Type B pancreatic cell (in vitro differentiated cells): Measurements from ENCODE around the gene NIPBL. TPM values are rescaled to one million over a fixed set of nuclear protein-coding genes. Genes with fewer than 3 reads are reported as not detected.
A peak's percentile ranks its signal among the peaks of the same experiment; 100 is the strongest.

Experiments
- DNase-seq: peaks from one replicate; pipeline ENCODE4 v3.0.0; 2021; ENCODE audit warnings: mixed read lengths; ENCODE audit not compliant: unreplicated experiment; ENCODE audit errors: extremely low spot score
- H3K27ac Mint-ChIP-seq: 2 replicates; pipeline ENCODE4 v1.8.0; 2021; ENCODE audit warnings: mild to moderate bottlenecking, mixed read lengths
- H3K27me3 Mint-ChIP-seq: 2 replicates; pipeline ENCODE4 v1.8.0; 2021; ENCODE audit warnings: mixed read lengths
- H3K36me3 Mint-ChIP-seq: 2 replicates; pipeline ENCODE4 v1.8.0; 2021; ENCODE audit warnings: mixed read lengths
- H3K4me1 Mint-ChIP-seq: one replicate; pipeline ENCODE4 v1.8.0; 2021; ENCODE audit warnings: mixed read lengths; ENCODE audit not compliant: unreplicated experiment
- H3K4me3 Mint-ChIP-seq: 2 replicates; pipeline ENCODE4 v1.8.0; 2021; ENCODE audit warnings: mild to moderate bottlenecking, mixed read lengths
- H3K9me3 Mint-ChIP-seq: 2 replicates; pipeline ENCODE4 v1.8.0; 2021; ENCODE audit warnings: mixed read lengths
- total RNA-seq: library from RNA; stranded (reverse); gene quantifications from 2 replicates; pipeline ENCODE4 v1.2.1, GENCODE V29; 2021; ENCODE audit warnings: low replicate concordance
- TF ChIP-seq, protein P1 (sequence below): fragments of 200-600 bp; sonication (generic); conservative IDR thresholded peaks from 2 replicates; pipeline ENCODE4 v1.5.0; 2021; ENCODE audit warnings: antibody characterized with exemption, mild to moderate bottlenecking

The NIPBL gene
- total RNA-seq, 1 donor from 2014 or later: 65.7 TPM

- Mint-ChIP-seq H3K36me3 (peaks cover 4% of the 10 kb centered on the region), H3K4me3 (no peak overlapping the region), H3K27ac (peak overlapping the region; percentile 55), H3K27me3 (no peaks in the 10 kb centered on the region), H3K4me1 (peaks cover 17% of the 10 kb centered on the region), H3K9me3 (no peaks in the 10 kb centered on the region)
- TF ChIP-seq, protein P1, sequence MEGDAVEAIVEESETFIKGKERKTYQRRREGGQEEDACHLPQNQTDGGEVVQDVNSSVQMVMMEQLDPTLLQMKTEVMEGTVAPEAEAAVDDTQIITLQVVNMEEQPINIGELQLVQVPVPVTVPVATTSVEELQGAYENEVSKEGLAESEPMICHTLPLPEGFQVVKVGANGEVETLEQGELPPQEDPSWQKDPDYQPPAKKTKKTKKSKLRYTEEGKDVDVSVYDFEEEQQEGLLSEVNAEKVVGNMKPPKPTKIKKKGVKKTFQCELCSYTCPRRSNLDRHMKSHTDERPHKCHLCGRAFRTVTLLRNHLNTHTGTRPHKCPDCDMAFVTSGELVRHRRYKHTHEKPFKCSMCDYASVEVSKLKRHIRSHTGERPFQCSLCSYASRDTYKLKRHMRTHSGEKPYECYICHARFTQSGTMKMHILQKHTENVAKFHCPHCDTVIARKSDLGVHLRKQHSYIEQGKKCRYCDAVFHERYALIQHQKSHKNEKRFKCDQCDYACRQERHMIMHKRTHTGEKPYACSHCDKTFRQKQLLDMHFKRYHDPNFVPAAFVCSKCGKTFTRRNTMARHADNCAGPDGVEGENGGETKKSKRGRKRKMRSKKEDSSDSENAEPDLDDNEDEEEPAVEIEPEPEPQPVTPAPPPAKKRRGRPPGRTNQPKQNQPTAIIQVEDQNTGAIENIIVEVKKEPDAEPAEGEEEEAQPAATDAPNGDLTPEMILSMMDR: no peak
- no peak for DNase-seq
Measured at GRCh38 chr5:36881304-36881703, 4.7 kb downstream of the NIPBL start.

GRCh38 chr5:36881807-36882206 is 5.2 kb downstream of the NIPBL start:
- no peaks in the 10 kb centered on the region for H3K27me3 Mint-ChIP-seq
- H3K4me1 Mint-ChIP-seq: peaks cover 17% of the 10 kb centered on the region
- peaks cover 4% of the 10 kb centered on the region for H3K36me3 Mint-ChIP-seq
- TF ChIP-seq, protein P1: no peak
- no peak overlapping the region for H3K4me3 Mint-ChIP-seq
- DNase-seq: no peak
- no peak overlapping the region for H3K27ac Mint-ChIP-seq
- no peaks in the 10 kb centered on the region for H3K9me3 Mint-ChIP-seq

GRCh38 chr5:36882250-36882649 is 5.7 kb downstream of the NIPBL start:
- peaks cover 17% of the 10 kb centered on the region for H3K4me1 Mint-ChIP-seq
- no peaks in the 10 kb centered on the region for H3K27me3 Mint-ChIP-seq
- no peak overlapping the region for H3K4me3 Mint-ChIP-seq
- no peak overlapping the region for H3K27ac Mint-ChIP-seq
- H3K36me3 Mint-ChIP-seq: peaks cover 4% of the 10 kb centered on the region
- no peaks in the 10 kb centered on the region for H3K9me3 Mint-ChIP-seq
- TF ChIP-seq, protein P1: no peak
- no peak for DNase-seq

GRCh38 chr5:36883894-36884462 is 7.4 kb downstream of the NIPBL start:
- peak overlapping the region; percentile 3 for H3K27ac Mint-ChIP-seq

DNA sequence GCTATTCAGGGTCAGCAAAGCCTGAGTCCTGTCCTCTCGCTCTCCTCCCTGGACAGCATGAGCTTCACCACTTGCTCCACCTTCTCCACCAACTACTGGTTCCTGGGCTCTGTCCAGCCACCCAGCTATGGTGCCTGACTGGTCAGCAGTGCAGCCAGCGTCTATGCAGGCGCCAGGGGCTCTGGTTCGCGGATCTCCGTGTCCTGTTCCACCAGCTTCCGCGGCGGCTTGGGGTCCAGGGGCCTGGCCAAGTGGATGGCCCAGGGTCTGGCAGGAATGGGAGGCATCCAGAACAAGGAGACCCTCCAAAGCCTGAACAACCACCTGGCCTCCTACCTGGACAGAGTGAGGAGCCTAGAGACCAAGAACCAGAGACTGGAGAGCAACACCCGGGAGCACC is 8.6 kb downstream of the NIPBL start:
- Mint-ChIP-seq H3K4me3 (no peak overlapping the region), H3K27ac (no peak overlapping the region), H3K36me3 (peaks cover 8% of the 10 kb centered on the region), H3K4me1 (peaks cover 18% of the 10 kb centered on the region), H3K27me3 (no peaks in the 10 kb centered on the region), H3K9me3 (no peaks in the 10 kb centered on the region)
- DNase-seq: no peak
- TF ChIP-seq, protein P1: no peak

More at GRCh38 chr5:36883894-36884462, 7.4 kb downstream of the NIPBL start:
- no peak for DNase-seq
- TF ChIP-seq, protein P1: no peak
- Mint-ChIP-seq H3K36me3 (peaks cover 8% of the 10 kb centered on the region), H3K27me3 (no peaks in the 10 kb centered on the region), H3K9me3 (no peaks in the 10 kb centered on the region), H3K4me1 (peaks cover 18% of the 10 kb centered on the region), H3K4me3 (no peak overlapping the region)
